Adrenal gland (tissue), 12 donors: ENCODE data around the gene TOX3. TPM values are rescaled to one million over a fixed set of nuclear protein-coding genes. Genes with fewer than 3 reads are reported as not detected.

Experiments
- DNase-seq, 7 donors: peaks; one replicate each; pipeline ENCODE4 v3.0.0-alpha.2; 2019 to 2020
- H3K27ac ChIP-seq, 5 donors: fragments of 200-600 bp; sonication (generic) in 4 of 5; 1 replicate in 3 of 5; 2 replicates in 2 of 5; pipeline versions ENCODE4 v1.5.1 to v1.8.0; 2016 to 2020; ENCODE audit warnings: mild to moderate bottlenecking in 1 of 5
- H3K27me3 ChIP-seq: fragments of 200-600 bp; 2 replicates; pipeline ENCODE4 v1.8.0; 2021
- H3K36me3 ChIP-seq, 2 donors: fragments of 200-600 bp; replicated peaks in 1 of 2; 1 replicate in 1 of 2; 2 replicates in 1 of 2; pipeline versions ENCODE4 v1.5.1 to v1.8.0; 2018 to 2022
- H3K4me1 ChIP-seq, 2 donors: fragments of 200-600 bp; replicated peaks in 1 of 2; 1 replicate in 1 of 2; 2 replicates in 1 of 2; pipeline versions ENCODE4 v1.5.1 to v1.8.0; 2018 to 2021
- H3K4me3 ChIP-seq, 4 donors: fragments of 200-600 bp; sonication (generic) in 3 of 4; one replicate each; pipeline ENCODE4 v1.5.1; 2016 to 2018
- H3K9me3 ChIP-seq, 3 donors: fragments of 200-600 bp; sonication (generic) in 1 of 3; replicated peaks in 1 of 3; 1 replicate in 2 of 3; 2 replicates in 1 of 3; pipeline versions ENCODE4 v1.5.1 to v1.8.0; 2016 to 2021
- POLR2A ChIP-seq, 2 donors: fragments of 450-650 bp; IDR thresholded peaks; one replicate each; pipeline ENCODE4 v1.6.1; 2017; ENCODE audit warnings: antibody characterized with exemption in 2 of 2, mild to moderate bottlenecking in 2 of 2, moderate library complexity in 1 of 2
- WGBS, 4 donors: extraction: QIAGEN DNeasy Blood & Tissue Kit in 2 of 4; methylation state at CpG; one replicate each; pipeline versions ENCODE4 v1.1.5 to v1.1.7; 2013 to 2017; 5-methylcytosine and 5-hydroxymethylcytosine counted together
- intact Hi-C, 2 donors: fragments of 100-400 bp; cut with DNase I; formaldehyde crosslinking; loops; one replicate each; pipeline versions ENCODE4 v1.14.1 to v1.15.0; 2022 to 2023
- polyA plus RNA-seq, 3 donors: library from polyadenylated mRNA; stranded (reverse); fragments of 200-250 nt in 2 of 3; fragments of 350-450 nt in 1 of 3; fragmentation: Illumina TruSeq in 1 of 3; extraction: RNeasy Lipid Tissue Mini Kit (QIAGEN cat#74804) in 1 of 3; gene quantifications; one replicate each; pipeline ENCODE4 v1.2.3, GENCODE V29; 2013 to 2014
- total RNA-seq, 9 donors: library from RNA; depleted of rRNA in 4 of 9; stranded (reverse); fragments of >200 nt in 4 of 9; fragments of 120-200 nt in 1 of 9; fragmentation: NEBNext Ultra II Directional in 1 of 9; extraction: Animal tissue kit (Norgen Biotek cat#: 25700) in 1 of 9; gene quantifications; one replicate each; pipeline versions ENCODE4 v1.1.0 to v1.2.4, GENCODE V29; 2013 to 2023
- TF ChIP-seq, protein P1 (sequence below), 6 experiments: fragments of 450-650 bp in 4 of 6; fragments of 200-600 bp in 2 of 6; sonication (generic) in 1 of 6; IDR thresholded peaks; 1 replicate in 5 of 6; 2 replicates in 1 of 6; pipeline versions ENCODE4 v1.5.1 to v1.8.0; 2016 to 2021; ENCODE audit warnings: antibody characterized with exemption in 6 of 6, mild to moderate bottlenecking in 2 of 6, moderate library complexity in 1 of 6
- donor health status: healthy with polysubstance abuse.
- donor health status: Bipolar disorder and iron deficiency.
- donor health status: DM: yes; HTN: yes; CAD: no.
- donor health status: DM: no; HTN: no; CAD: no.
- donor health status: DM: no; HTN: no; CAD: no.
- donor health status: DM: yes; HTN: yes; CAD: no.

TOX3 gene
- total and polyA plus RNA-seq, 12 donors, result 0.06 to 4.2 (median 1.2) TPM; not detected in 2

DNA sequence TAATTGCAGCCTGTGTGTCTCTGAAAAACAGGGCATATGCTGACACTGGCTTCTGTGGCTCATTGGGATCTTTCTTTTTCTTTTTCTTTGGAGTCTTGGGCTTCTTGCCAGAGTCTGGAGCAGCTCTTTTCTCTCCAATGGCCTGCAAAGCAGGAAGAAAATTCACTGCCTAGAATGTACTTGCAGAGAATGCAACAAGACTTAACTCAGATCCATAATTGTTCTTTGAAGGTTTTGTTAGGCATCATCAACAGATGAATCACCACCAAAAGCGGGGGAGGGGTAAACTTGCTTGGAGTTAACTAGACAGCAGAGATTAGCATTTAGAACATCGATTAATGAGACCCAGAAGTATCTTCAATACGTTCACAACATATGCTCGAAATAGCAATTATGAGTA lies 100.9 kb downstream of the TOX3 start:
- WGBS, 4 donors, result 53 to 62% (median 58%) methylated on average over 4 of the region's 4 CpGs

DNA sequence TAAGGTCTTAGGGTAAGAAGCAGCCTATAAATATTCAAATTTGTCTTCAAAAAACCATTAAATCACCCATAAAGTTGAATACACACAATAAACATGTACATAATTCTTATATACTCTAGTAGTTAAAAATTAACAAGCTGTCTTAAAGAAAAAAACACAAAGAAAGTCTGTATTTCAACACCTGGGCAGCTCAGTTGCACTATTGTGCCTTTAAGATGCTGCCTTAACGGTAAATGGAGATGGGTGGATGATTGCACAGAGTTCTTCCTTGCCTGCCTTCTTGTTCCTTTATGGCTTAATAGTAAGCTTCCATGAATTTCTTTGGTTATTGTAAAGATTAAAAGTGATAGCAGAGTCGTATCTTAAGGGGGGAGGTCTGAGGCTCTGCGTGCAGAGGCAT lies 105.1 kb downstream of the TOX3 start:
- no peak for TF ChIP-seq POLR2A (IDR thresholded peaks at IDR 0.05)
- TF ChIP-seq, protein P1, sequence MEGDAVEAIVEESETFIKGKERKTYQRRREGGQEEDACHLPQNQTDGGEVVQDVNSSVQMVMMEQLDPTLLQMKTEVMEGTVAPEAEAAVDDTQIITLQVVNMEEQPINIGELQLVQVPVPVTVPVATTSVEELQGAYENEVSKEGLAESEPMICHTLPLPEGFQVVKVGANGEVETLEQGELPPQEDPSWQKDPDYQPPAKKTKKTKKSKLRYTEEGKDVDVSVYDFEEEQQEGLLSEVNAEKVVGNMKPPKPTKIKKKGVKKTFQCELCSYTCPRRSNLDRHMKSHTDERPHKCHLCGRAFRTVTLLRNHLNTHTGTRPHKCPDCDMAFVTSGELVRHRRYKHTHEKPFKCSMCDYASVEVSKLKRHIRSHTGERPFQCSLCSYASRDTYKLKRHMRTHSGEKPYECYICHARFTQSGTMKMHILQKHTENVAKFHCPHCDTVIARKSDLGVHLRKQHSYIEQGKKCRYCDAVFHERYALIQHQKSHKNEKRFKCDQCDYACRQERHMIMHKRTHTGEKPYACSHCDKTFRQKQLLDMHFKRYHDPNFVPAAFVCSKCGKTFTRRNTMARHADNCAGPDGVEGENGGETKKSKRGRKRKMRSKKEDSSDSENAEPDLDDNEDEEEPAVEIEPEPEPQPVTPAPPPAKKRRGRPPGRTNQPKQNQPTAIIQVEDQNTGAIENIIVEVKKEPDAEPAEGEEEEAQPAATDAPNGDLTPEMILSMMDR (IDR thresholded peaks at IDR 0.05), result no peak
- H3K4me1 ChIP-seq, result no peaks in the 10 kb centered on the region
- 77 to 88% (median 82%) methylated on average over 3 of the region's 3 CpGs for WGBS, 4 donors
- intact Hi-C loops, result no loop called here
- no peaks in the 10 kb centered on the region for H3K36me3 ChIP-seq
- no peak overlapping the region for H3K4me3 ChIP-seq
- no peaks in the 10 kb centered on the region for H3K27me3 ChIP-seq
- no peak for DNase-seq
- no peak overlapping the region for H3K27ac ChIP-seq
- H3K9me3 ChIP-seq, result no peaks in the 10 kb centered on the region

More for the DNA sequence above, 100.9 kb downstream of the TOX3 start:
- H3K36me3 ChIP-seq, result no peaks in the 10 kb centered on the region
- no peaks in the 10 kb centered on the region for H3K9me3 ChIP-seq
- H3K4me3 ChIP-seq, result no peak overlapping the region
- DNase-seq, result no peak
- intact Hi-C loops, result no loop called here
- H3K27me3 ChIP-seq, result no peaks in the 10 kb centered on the region
- no peak overlapping the region for H3K27ac ChIP-seq
- H3K4me1 ChIP-seq, result no peaks in the 10 kb centered on the region
- TF ChIP-seq, protein P1 (IDR thresholded peaks at IDR 0.05), result no peak
- no peak for TF ChIP-seq POLR2A (IDR thresholded peaks at IDR 0.05)

DNA sequence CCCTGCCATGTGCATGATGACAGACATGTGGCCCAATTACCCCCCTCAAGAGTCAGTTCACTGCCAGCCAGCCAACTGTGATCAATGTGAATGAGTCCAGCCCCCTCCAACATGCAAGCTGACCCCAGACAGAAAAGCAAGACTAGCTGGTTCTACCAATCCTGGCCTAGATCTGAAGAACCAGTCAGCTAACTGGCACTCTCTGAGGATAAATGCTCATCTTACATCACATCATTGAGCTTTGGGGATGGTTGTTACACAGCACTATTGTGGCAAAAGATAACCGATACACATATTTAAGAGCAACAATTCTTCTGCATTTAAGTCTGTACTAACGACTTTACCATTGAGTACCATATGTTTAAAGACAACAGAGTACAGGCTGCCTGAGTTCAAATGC lies 106.7 kb downstream of the TOX3 start:
- DNase-seq, result no peak
- Histone ChIP-seq H3K27ac (no peak overlapping the region), H3K9me3 (no peaks in the 10 kb centered on the region), H3K4me1 (no peaks in the 10 kb centered on the region), H3K27me3 (no peaks in the 10 kb centered on the region), H3K4me3 (no peak overlapping the region), H3K36me3 (no peaks in the 10 kb centered on the region)
- WGBS, 4 donors, result 83 to 91% (median 86%) methylated on average over 2 of the region's 2 CpGs
- intact Hi-C loops, result no loop called here
- no peak for TF ChIP-seq POLR2A (IDR thresholded peaks at IDR 0.05)
- TF ChIP-seq, protein P1 (IDR thresholded peaks at IDR 0.05), result no peak

DNA sequence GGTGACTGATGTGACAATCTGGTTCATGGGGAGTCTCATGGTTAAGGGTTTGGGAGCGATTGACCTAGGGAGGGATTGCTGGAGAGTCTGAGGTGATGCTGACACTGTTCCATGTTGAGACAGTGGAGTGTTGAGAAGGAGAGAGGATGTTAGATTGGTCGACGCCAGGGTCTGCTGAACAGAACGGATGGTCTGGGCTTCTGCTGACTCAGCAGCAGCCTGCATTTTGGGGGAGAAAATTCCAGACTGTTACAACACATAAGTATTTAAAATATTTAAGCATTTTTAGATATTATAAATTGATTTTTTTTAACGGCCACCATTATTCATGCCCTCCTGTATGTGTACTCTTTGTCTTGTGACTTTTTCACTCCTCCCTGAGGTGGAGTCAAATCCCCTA lies 107.2 kb downstream of the TOX3 start:
- no peak for DNase-seq
- Histone ChIP-seq H3K27me3 (no peaks in the 10 kb centered on the region), H3K27ac (no peak overlapping the region), H3K4me1 (no peaks in the 10 kb centered on the region), H3K9me3 (no peaks in the 10 kb centered on the region), H3K4me3 (no peak overlapping the region), H3K36me3 (no peaks in the 10 kb centered on the region)
- intact Hi-C loops, result no loop called here
- 70 to 78% (median 74%) methylated on average over 5 of the region's 5 CpGs for WGBS, 4 donors
- TF ChIP-seq, protein P1 (IDR thresholded peaks at IDR 0.05), result no peak
- no peak for TF ChIP-seq POLR2A (IDR thresholded peaks at IDR 0.05)
